ENCODE data around the gene ACER3.

DNA sequence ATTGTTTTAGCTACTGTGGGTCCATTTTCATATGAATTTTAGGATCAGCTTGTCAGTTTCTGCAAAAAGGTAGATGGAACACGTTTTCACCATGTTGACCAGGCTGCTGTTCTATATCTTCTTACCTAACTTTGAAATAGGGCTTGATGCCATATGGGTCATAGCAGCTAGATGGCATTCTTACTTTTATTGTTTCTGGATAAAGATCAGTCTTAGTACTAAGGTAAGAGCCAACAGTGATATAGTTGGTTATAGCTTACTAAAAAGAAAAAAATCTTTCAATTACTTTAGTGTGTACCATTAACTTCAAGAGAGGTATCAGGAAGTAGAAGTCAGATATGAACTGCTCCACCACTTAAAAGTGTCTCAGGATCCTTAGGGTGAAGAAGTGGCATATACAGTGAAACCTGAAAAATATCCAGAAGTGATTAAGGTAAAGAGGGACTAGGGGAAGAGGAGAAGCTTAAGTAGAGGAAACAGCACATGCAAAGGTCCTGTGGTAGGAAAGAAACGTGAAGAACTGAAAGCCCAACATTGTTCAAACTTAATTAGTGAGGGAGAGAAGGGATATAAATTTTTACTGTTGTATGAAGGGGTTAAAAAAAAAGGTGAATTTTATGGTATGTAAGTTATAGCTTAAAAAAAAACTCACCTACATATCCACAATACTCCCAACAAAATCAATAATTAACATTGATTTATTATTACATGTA lies 113.6 kb downstream of the ACER3 start:
- TF ChIP-seq, protein P1, sequence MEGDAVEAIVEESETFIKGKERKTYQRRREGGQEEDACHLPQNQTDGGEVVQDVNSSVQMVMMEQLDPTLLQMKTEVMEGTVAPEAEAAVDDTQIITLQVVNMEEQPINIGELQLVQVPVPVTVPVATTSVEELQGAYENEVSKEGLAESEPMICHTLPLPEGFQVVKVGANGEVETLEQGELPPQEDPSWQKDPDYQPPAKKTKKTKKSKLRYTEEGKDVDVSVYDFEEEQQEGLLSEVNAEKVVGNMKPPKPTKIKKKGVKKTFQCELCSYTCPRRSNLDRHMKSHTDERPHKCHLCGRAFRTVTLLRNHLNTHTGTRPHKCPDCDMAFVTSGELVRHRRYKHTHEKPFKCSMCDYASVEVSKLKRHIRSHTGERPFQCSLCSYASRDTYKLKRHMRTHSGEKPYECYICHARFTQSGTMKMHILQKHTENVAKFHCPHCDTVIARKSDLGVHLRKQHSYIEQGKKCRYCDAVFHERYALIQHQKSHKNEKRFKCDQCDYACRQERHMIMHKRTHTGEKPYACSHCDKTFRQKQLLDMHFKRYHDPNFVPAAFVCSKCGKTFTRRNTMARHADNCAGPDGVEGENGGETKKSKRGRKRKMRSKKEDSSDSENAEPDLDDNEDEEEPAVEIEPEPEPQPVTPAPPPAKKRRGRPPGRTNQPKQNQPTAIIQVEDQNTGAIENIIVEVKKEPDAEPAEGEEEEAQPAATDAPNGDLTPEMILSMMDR (IDR thresholded peaks at IDR 0.05; ENCODE audit: insufficient read depth, low read depth, low read length): no peak
- TF ChIP-seq EZH2 (IDR thresholded peaks at IDR 0.05; ENCODE audit: insufficient read depth, low read length): no peak

Measured in astrocyte (in vitro differentiated cells and primary cell).